Measurements from ENCODE around the gene UBE2QL1. TPM values are rescaled to one million over a fixed set of nuclear protein-coding genes. Genes with fewer than 3 reads are reported as not detected.

Gene UBE2QL1
- total and polyA plus RNA-seq, 2 donors from 2014 or later = 0.31 to 4.8 TPM

GRCh38 chr5:6482735-6483134 lies 34.1 kb downstream of the UBE2QL1 start:
- FAIRE-seq (no peak), DNase-seq (no peak)
- no peak overlapping the region for H3K4me3 ChIP-seq (ENCODE audit: low read length in 3 of 3)
- no peak overlapping the region for H3K9ac ChIP-seq (ENCODE audit: low read length in 3 of 3)
- H3K36me3 ChIP-seq (ENCODE audit: control insufficient read depth in 2 of 3, insufficient read depth in 3 of 3, low read length in 3 of 3) = no peaks in the 10 kb centered on the region
- no peak for TF ChIP-seq CTCF (IDR thresholded peaks at IDR 0.05; ENCODE audit: borderline replicate concordance, extremely low read depth, insufficient read depth)
- H3K27ac ChIP-seq (ENCODE audit: low read depth in 2 of 2, low read length in 2 of 2) = no peak overlapping the region
- no peaks in the 10 kb centered on the region for H3K9me3 ChIP-seq (ENCODE audit: control insufficient read depth in 2 of 3, insufficient read depth in 1 of 3, low read length in 3 of 3)
- intact Hi-C loops (cut with DNase I) = no loop called here
- H3K27me3 ChIP-seq (ENCODE audit: control insufficient read depth, insufficient read depth, low read length) = no peaks in the 10 kb centered on the region
- H3K4me1 ChIP-seq (ENCODE audit: control insufficient read depth in 2 of 3, insufficient read depth in 2 of 3, low read depth in 1 of 3, low read length in 3 of 3) = no peaks in the 10 kb centered on the region

GRCh38 chr5:6483880-6484382 lies 35.3 kb downstream of the UBE2QL1 start:
- intact Hi-C loops (cut with DNase I) = no loop called here
- no peaks in the 10 kb centered on the region for H3K27me3 ChIP-seq (ENCODE audit: control insufficient read depth, insufficient read depth, low read length)
- no peaks in the 10 kb centered on the region for H3K4me1 ChIP-seq (ENCODE audit: control insufficient read depth in 2 of 3, insufficient read depth in 2 of 3, low read depth in 1 of 3, low read length in 3 of 3)
- no peaks in the 10 kb centered on the region for H3K9me3 ChIP-seq (ENCODE audit: control insufficient read depth in 2 of 3, insufficient read depth in 1 of 3, low read length in 3 of 3)
- no peak for TF ChIP-seq CTCF (IDR thresholded peaks at IDR 0.05; ENCODE audit: borderline replicate concordance, extremely low read depth, insufficient read depth)
- H3K9ac ChIP-seq (ENCODE audit: low read length in 3 of 3) = no peak overlapping the region
- H3K36me3 ChIP-seq (ENCODE audit: control insufficient read depth in 2 of 3, insufficient read depth in 3 of 3, low read length in 3 of 3) = no peaks in the 10 kb centered on the region
- DNase-seq = no peak
- no peak overlapping the region for H3K4me3 ChIP-seq (ENCODE audit: low read length in 3 of 3)
- FAIRE-seq = no peak
- H3K27ac ChIP-seq (ENCODE audit: low read depth in 2 of 2, low read length in 2 of 2) = no peak overlapping the region

- no peak overlapping the region for H3K9ac ChIP-seq (ENCODE audit: low read length in 3 of 3)
- H3K9me3 ChIP-seq (ENCODE audit: control insufficient read depth in 2 of 3, insufficient read depth in 1 of 3, low read length in 3 of 3) = no peaks in the 10 kb centered on the region
- FAIRE-seq (no peak), DNase-seq (no peak)
- no peaks in the 10 kb centered on the region for H3K4me1 ChIP-seq (ENCODE audit: control insufficient read depth in 2 of 3, insufficient read depth in 2 of 3, low read depth in 1 of 3, low read length in 3 of 3)
- H3K36me3 ChIP-seq (ENCODE audit: control insufficient read depth in 2 of 3, insufficient read depth in 3 of 3, low read length in 3 of 3) = no peaks in the 10 kb centered on the region
- TF ChIP-seq CTCF (IDR thresholded peaks at IDR 0.05; ENCODE audit: borderline replicate concordance, extremely low read depth, insufficient read depth) = no peak
- no peak overlapping the region for H3K27ac ChIP-seq (ENCODE audit: low read depth in 2 of 2, low read length in 2 of 2)
- H3K4me3 ChIP-seq (ENCODE audit: low read length in 3 of 3) = no peak overlapping the region
- no peaks in the 10 kb centered on the region for H3K27me3 ChIP-seq (ENCODE audit: control insufficient read depth, insufficient read depth, low read length)
- intact Hi-C loops (cut with DNase I) = no loop called here
Observed at GRCh38 chr5:6484446-6484845, 35.8 kb downstream of the UBE2QL1 start.

GRCh38 chr5:6484899-6485298 lies 36.2 kb downstream of the UBE2QL1 start:
- DNase-seq (no peak), FAIRE-seq (no peak)
- Histone ChIP-seq H3K4me3 (ENCODE audit: low read length in 3 of 3) (no peak overlapping the region), H3K9ac (ENCODE audit: low read length in 3 of 3) (no peak overlapping the region), H3K9me3 (ENCODE audit: control insufficient read depth in 2 of 3, insufficient read depth in 1 of 3, low read length in 3 of 3) (no peaks in the 10 kb centered on the region), H3K4me1 (ENCODE audit: control insufficient read depth in 2 of 3, insufficient read depth in 2 of 3, low read depth in 1 of 3, low read length in 3 of 3) (no peaks in the 10 kb centered on the region), H3K27me3 (ENCODE audit: control insufficient read depth, insufficient read depth, low read length) (no peaks in the 10 kb centered on the region), H3K36me3 (ENCODE audit: control insufficient read depth in 2 of 3, insufficient read depth in 3 of 3, low read length in 3 of 3) (no peaks in the 10 kb centered on the region), H3K27ac (ENCODE audit: low read depth in 2 of 2, low read length in 2 of 2) (no peak overlapping the region)
- TF ChIP-seq CTCF (IDR thresholded peaks at IDR 0.05; ENCODE audit: borderline replicate concordance, extremely low read depth, insufficient read depth) = no peak
- intact Hi-C loops (cut with DNase I) = no loop called here
